Measurements from ENCODE around the gene ZNF574.

ZNF574 gene

DNA sequence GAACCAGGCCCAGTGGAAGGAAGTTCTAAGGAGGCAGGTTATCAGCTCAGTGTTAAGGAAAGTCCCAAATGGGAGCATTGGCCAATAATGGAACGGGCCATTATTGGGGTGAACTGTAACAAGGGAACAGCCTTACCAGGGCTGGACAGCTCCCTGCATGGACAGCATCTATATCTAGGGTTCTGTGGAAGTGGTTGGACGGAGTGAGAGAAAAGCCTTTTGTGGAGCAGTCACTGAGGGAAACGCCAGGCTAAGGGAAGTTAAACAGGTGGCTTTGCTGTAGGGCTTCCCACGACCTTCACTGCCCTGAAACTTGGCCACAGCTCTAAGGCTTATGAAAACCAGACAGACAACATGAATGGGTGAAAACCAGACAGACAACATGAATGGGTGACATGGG is 39.3 kb downstream of the ZNF574 start:
- Histone ChIP-seq H3K27me3 (no peaks in the 10 kb centered on the region), H3K36me3 (peaks cover 0 to 3% (median 0%) of the 10 kb centered on the region in 3 donors), H3K9me3 (no peaks in the 10 kb centered on the region), H3K27ac (no peak overlapping the region), H3K4me3 (no peak overlapping the region), H3K4me1 (peaks cover 0 to 14% (median 4%) of the 10 kb centered on the region in 4 donors)
- no peak for TF ChIP-seq CTCF (IDR thresholded peaks at IDR 0.05)
- intact Hi-C loops (cut with DNase I; ENCODE audit: low total_unique reads) = no loop called here
- DNase-seq = no peak

DNA sequence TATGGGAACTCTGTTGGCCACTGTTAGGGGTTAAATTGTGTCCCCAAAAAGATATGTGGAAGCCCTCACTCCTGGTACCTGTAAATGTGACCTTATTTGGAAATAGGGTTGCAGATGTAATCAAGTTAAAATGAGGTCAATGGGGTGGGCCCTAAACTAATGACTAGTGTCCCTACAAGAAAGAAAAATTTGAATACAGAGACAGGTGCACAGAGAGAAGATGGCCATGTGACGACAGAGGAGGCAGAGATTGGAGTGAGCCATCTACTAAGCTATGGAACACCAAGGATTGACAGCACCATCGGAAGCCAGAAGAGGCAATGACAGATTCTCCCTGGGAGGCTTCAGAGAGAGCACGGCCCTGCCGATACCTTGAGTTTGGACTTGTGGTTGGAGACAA is 39.7 kb downstream of the ZNF574 start:
- no peaks in the 10 kb centered on the region for H3K9me3 ChIP-seq
- DNase-seq = no peak
- no peak for TF ChIP-seq CTCF (IDR thresholded peaks at IDR 0.05)
- no peaks in the 10 kb centered on the region for H3K27me3 ChIP-seq
- intact Hi-C loops (cut with DNase I; ENCODE audit: low total_unique reads) = no loop called here
- peaks cover 0 to 3% (median 0%) of the 10 kb centered on the region in 3 donors for H3K36me3 ChIP-seq
- H3K27ac ChIP-seq = no peak overlapping the region
- peaks cover 0 to 14% (median 4%) of the 10 kb centered on the region in 4 donors for H3K4me1 ChIP-seq
- H3K4me3 ChIP-seq = no peak overlapping the region

DNA sequence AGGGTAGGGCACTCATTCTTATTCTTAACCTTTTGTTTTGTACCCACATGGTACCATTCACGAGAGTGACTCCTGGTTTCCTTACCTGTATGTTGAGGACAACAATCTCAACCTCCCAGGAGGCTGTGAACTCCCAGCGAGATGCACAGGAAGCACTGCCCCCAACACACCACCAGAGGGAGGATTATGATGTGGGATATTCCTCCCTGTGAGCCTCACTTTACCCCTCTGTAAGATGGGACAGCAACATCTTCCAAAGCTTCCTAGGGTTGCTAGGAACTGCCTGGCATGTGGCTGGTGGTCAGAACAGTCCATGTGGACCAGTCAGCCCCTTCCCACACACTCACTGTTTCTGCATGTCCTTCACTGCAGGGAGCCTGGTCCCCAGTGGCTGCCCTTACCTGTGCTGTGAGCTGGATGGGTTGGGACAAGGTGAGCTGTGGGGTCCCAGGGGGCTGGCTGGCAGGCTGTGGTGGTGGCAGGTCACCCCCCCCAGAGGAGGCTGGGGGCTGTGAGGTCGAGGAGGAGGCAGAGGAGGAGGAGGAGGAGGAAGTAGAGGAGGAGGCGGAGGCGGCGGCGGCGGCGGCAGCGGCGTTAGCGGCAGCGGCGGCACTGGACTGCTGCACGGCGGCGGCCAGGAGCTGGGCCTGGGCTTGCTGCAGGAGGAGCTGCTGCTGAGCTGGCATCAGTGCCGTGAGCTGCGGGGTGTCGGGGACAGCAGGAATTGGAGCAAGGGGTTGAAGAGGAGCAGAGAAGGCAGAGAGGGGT is 40.5 kb downstream of the ZNF574 start:
- Histone ChIP-seq H3K27ac (no peak overlapping the region), H3K27me3 (no peaks in the 10 kb centered on the region), H3K9me3 (no peaks in the 10 kb centered on the region), H3K4me3 (no peak overlapping the region), H3K4me1 (peaks cover 0 to 14% (median 4%) of the 10 kb centered on the region in 4 donors), H3K36me3 (peaks cover 0 to 3% (median 0%) of the 10 kb centered on the region in 3 donors)
- intact Hi-C loops (cut with DNase I; ENCODE audit: low total_unique reads) = no loop called here
- TF ChIP-seq CTCF (IDR thresholded peaks at IDR 0.05) = no peak
- no peak for DNase-seq

DNA sequence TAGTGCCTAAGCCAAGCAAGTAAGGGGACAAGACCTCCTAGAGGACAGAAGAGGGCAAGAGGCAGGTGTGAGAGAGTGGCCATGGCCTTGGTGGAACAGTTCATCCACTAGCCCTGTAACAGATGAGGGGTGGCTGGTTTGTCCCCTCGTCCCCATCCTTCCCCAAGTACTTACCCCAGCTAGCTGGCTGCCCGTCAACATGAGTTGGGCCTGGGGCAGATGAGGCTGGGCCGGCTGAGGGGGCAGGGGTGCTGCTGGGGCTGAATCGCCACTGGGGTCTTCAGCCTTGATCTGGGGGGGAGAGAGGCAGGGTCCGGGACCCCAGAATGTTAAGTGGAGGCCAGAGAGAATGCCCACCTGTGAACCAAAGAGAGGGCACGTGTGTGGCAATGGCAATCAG is 41.1 kb downstream of the ZNF574 start:
- DNase-seq = no peak
- no peak overlapping the region for H3K4me3 ChIP-seq
- no peaks in the 10 kb centered on the region for H3K9me3 ChIP-seq
- peaks cover 0 to 3% (median 0%) of the 10 kb centered on the region in 3 donors for H3K36me3 ChIP-seq
- H3K27me3 ChIP-seq = no peaks in the 10 kb centered on the region
- TF ChIP-seq CTCF (IDR thresholded peaks at IDR 0.05) = no peak
- no peak overlapping the region for H3K27ac ChIP-seq
- H3K4me1 ChIP-seq = peaks cover 0 to 14% (median 4%) of the 10 kb centered on the region in 4 donors
- intact Hi-C loops (cut with DNase I; ENCODE audit: low total_unique reads) = no loop called here

DNA sequence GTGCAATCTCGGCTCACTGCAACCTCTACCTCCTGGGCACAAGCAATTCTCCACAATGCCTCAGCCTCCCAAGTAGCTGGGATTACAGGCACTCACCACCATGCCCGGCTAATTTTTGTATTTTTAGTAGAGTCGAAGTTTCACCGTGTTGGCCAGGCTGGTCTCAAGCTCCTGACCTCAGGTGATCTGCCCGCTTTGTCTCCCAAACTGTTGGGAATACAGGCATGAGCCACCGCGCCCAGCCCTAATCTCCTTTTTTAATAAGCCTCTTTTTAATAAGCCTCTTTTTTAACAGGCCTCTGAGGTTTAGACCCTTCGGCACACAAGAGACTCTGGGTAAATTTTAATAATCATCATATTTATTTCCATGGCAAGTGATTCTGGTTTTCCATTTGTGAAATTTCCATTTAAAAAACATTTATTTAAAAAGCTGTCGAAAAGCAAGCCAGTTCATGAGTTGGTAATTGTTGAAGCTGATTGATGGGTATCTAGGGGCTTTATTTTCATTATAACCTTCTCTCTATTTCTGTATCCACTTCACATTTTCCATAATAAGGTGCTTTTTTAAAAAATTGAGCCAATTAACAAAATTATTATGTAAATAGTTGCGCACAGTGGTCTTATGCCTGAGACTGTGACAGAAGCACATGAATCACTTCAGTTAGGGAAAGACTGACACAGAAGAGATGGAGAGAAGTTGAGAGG is 44.5 kb downstream of the ZNF574 start:
- no peak overlapping the region for H3K4me3 ChIP-seq
- intact Hi-C loops (cut with DNase I; ENCODE audit: low total_unique reads) = no loop called here
- H3K27ac ChIP-seq = no peak overlapping the region
- peaks cover 0 to 3% (median 0%) of the 10 kb centered on the region in 3 donors for H3K36me3 ChIP-seq
- no peaks in the 10 kb centered on the region for H3K9me3 ChIP-seq
- H3K4me1 ChIP-seq = no peaks in the 10 kb centered on the region
- TF ChIP-seq CTCF (IDR thresholded peaks at IDR 0.05) = no peak
- no peaks in the 10 kb centered on the region for H3K27me3 ChIP-seq
- no peak for DNase-seq
